Neural progenitor cell (in vitro differentiated cells): Measurements from ENCODE around the gene KRT80.

ENCODE experiments used
- EZH2 ChIP-seq: fragments of 200-600 bp; sonication (generic); IDR thresholded peaks from 2 replicates; pipeline ENCODE4 v1.6.1; 2017; ENCODE audit warnings: antibody characterized with exemption, mild to moderate bottlenecking, moderate library complexity
- EZH2phosphoT487 ChIP-seq: fragments of 200-600 bp; sonication (generic); IDR thresholded peaks from 2 replicates; pipeline ENCODE4 v1.6.1; 2017; ENCODE audit warnings: antibody characterized with exemption
- TF ChIP-seq, protein P1 (sequence below): fragments of 200-600 bp; sonication (generic); IDR thresholded peaks from 2 replicates; pipeline ENCODE4 v1.5.1; 2017; ENCODE audit warnings: antibody characterized with exemption, mild to moderate bottlenecking

DNA sequence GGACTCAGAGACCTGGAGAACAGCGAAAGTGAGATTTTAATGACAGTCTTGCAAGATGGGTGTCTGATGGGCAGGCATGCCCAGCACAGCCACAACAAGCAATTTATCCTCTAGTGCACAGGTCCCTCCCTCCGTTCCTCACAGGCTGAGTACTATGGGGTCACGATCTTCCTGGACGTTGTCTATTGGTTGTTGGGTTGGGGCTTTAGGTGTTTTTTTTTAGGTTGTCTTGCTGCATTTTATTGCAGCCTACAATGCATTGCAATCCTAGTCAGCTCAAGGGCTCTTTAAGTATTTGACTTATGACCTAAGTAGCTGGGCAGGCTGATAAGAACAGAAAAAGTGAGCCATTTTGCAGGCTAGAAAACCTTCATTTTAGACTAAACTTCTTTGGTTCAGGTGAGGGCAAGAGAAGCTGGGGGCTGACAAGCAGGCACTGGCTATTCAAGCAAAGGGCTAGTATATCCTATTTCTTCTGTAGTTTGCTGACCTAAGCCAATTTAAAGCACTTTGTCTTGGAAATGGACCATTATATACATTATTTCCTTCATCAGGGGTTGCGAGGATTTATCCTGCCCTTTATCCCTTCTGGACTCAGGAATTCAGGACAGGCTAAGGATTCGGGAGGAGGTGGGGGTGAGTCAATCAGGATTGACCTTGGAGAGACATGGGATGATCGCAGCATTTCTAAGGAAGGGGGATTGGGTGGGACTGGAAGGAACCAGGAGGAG lies 47.3 kb upstream of the KRT80 start:
- TF ChIP-seq, protein P1, sequence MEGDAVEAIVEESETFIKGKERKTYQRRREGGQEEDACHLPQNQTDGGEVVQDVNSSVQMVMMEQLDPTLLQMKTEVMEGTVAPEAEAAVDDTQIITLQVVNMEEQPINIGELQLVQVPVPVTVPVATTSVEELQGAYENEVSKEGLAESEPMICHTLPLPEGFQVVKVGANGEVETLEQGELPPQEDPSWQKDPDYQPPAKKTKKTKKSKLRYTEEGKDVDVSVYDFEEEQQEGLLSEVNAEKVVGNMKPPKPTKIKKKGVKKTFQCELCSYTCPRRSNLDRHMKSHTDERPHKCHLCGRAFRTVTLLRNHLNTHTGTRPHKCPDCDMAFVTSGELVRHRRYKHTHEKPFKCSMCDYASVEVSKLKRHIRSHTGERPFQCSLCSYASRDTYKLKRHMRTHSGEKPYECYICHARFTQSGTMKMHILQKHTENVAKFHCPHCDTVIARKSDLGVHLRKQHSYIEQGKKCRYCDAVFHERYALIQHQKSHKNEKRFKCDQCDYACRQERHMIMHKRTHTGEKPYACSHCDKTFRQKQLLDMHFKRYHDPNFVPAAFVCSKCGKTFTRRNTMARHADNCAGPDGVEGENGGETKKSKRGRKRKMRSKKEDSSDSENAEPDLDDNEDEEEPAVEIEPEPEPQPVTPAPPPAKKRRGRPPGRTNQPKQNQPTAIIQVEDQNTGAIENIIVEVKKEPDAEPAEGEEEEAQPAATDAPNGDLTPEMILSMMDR, result no peak
- TF ChIP-seq EZH2 (no peak), EZH2phosphoT487 (no peak)
